ENCODE results near the gene CALML4.

The CALML4 gene

DNA sequence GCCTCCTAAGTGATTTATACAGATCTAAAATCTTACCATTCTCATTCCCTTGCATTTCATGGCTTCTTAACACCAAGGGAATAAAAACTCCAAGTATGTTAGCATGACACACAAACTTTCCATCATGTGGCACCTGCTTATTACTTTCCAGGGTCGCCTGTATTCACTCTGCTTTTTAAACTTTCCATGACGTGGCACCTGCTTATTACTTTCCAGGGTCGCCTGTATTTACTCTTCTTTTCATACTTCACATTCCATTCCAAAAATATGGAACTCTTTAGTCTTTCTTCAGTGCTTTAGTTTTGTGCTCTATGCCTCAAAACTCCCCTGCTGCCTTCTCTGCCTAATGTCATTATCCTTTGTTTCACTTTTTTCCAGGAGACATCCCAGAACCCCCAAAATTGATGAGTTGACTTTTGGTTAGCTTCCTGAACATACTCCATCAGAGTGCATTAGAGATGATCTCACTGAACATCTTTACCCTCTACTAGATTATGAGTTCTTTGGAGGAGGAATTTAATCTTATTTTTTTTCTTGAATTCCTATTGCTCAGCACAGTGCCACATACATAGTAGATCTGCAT is 47.0 kb downstream of the CALML4 start:
- ATAC-seq (no peak), DNase-seq (no peak)
- Mint-ChIP-seq H3K4me3 (no peak overlapping the region), H3K27ac (no peak overlapping the region), H3K9me3 (no peaks in the 10 kb centered on the region), H3K4me1 (no peaks in the 10 kb centered on the region), H3K27me3 (no peaks in the 10 kb centered on the region)

DNA sequence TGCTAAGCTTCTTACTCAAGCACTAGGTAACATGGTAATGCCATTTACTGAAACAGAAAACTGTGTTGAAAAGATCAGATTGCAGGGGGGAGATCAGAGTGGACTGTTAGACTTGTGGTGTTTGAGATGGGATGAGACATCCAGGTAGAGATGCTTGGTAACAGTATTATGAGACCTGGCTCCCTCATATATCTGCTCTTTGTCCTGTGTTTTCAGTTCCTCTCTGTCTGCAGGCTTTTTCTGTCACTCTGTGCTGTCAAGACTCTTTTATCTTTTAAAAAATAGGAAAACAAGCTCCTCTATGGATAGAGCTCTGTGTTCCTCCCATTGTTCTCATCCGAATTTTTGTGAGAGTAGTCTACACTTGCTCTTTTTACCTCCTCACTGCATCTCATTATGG is 48.1 kb downstream of the CALML4 start:
- DNase-seq (no peak), ATAC-seq (no peak)
- H3K4me1 Mint-ChIP-seq: no peaks in the 10 kb centered on the region
- no peak overlapping the region for H3K4me3 Mint-ChIP-seq
- H3K9me3 Mint-ChIP-seq: no peaks in the 10 kb centered on the region
- H3K27ac Mint-ChIP-seq: no peak overlapping the region
- no peaks in the 10 kb centered on the region for H3K27me3 Mint-ChIP-seq

GRCh38 chr15:68154923-68155559 is 50.1 kb downstream of the CALML4 start:
- no peak for DNase-seq
- no peak for ATAC-seq
- H3K27ac Mint-ChIP-seq: no peak overlapping the region
- no peaks in the 10 kb centered on the region for H3K9me3 Mint-ChIP-seq
- no peak overlapping the region for H3K4me3 Mint-ChIP-seq
- H3K4me1 Mint-ChIP-seq: no peaks in the 10 kb centered on the region
- H3K27me3 Mint-ChIP-seq: no peaks in the 10 kb centered on the region

DNA sequence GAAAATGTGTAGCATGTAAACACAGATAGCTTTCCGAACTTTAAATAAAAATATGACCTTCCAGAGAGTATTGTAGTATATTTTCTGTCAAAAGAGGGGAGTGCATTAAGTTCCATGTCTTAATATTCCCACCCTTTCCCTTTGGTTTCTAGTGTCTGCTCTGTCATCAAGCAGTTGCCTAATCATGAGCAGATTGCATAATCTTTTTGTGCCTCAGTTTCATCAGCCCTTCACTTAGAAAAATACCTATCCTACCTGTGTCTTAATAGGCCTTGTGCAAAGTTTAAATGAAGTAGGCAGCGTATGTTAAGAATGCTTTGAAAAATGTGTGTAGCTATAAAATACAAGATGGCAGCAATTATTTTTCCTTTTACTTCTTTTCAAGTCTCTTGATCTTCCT is 52.8 kb downstream of the CALML4 start:
- peaks cover 14% of the 10 kb centered on the region for H3K4me1 Mint-ChIP-seq
- H3K27me3 Mint-ChIP-seq: no peaks in the 10 kb centered on the region
- H3K4me3 Mint-ChIP-seq: no peak overlapping the region
- H3K9me3 Mint-ChIP-seq: no peaks in the 10 kb centered on the region
- no peak overlapping the region for H3K27ac Mint-ChIP-seq
- ATAC-seq (no peak), DNase-seq (no peak)

DNA sequence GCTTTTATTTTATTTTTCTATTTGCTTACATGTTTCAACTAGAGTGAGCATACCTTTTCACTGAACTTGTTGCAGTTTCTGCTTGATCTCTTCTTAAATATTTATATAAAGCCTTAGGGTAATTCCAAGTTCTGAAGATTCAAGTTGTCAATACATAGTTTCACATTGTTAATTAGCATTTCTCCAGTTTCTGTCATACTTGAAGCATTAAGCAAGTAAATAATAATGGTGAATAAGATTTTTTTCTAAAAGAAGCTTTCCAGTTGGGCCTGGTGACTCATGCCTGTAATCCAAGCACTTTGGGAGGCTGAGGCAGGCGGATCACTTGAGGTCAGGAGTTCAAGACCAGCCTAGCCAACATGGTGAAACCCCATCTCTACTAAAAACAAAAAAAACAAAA is 53.9 kb downstream of the CALML4 start:
- H3K4me3 Mint-ChIP-seq: no peak overlapping the region
- no peaks in the 10 kb centered on the region for H3K9me3 Mint-ChIP-seq
- no peak overlapping the region for H3K27ac Mint-ChIP-seq
- H3K4me1 Mint-ChIP-seq: peaks cover 14% of the 10 kb centered on the region
- no peaks in the 10 kb centered on the region for H3K27me3 Mint-ChIP-seq
- DNase-seq (no peak), ATAC-seq (no peak)

- DNase-seq: no peak
- no peaks in the 10 kb centered on the region for H3K27me3 Mint-ChIP-seq
Measured at GRCh38 chr15:68150187-68150586, 54.9 kb downstream of the CALML4 start.

GRCh38 chr15:68149059-68149458 is 56.1 kb downstream of the CALML4 start:
- no peak for ATAC-seq
- Mint-ChIP-seq H3K4me3 (no peak overlapping the region), H3K4me1 (peaks cover 14% of the 10 kb centered on the region), H3K27me3 (no peaks in the 10 kb centered on the region), H3K9me3 (no peaks in the 10 kb centered on the region), H3K27ac (no peak overlapping the region)
- no peak for DNase-seq

More at GRCh38 chr15:68150187-68150586, 54.9 kb downstream of the CALML4 start:
- Mint-ChIP-seq H3K27ac (peak overlapping the region in 1 of 2 donors; percentile 26), H3K4me3 (no peak overlapping the region), H3K4me1 (peaks cover 14% of the 10 kb centered on the region), H3K9me3 (no peaks in the 10 kb centered on the region)
- no peak for ATAC-seq

- H3K27ac Mint-ChIP-seq: no peak overlapping the region
- no peak for ATAC-seq
Measured at GRCh38 chr15:68148039-68148438, 57.1 kb downstream of the CALML4 start.

DNA sequence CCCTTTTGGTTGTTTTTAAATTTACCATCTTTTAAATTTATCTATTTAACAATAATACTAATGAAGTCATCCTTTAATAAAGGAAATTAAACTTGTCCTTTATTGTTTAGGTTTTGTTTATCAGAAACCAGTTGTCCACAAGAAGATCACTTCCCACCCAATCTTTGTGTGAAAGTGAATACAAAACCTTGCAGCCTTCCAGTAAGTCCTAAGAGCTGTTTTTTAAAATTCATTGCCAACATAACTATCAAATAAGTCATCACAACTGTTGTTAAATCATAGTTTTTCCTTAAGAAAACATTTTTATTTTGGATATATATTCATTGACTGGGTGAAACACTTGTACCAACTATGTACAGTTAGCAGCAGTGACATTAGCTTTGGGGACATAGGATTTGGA is 59.4 kb downstream of the CALML4 start:
- ATAC-seq (no peak), DNase-seq (no peak)
- Mint-ChIP-seq H3K27ac (no peak overlapping the region), H3K9me3 (no peaks in the 10 kb centered on the region), H3K27me3 (no peaks in the 10 kb centered on the region), H3K4me1 (peaks cover 14% of the 10 kb centered on the region), H3K4me3 (no peak overlapping the region)

More at GRCh38 chr15:68148039-68148438, 57.1 kb downstream of the CALML4 start:
- no peak overlapping the region for H3K4me3 Mint-ChIP-seq
- no peaks in the 10 kb centered on the region for H3K27me3 Mint-ChIP-seq
- no peak for DNase-seq
- no peaks in the 10 kb centered on the region for H3K9me3 Mint-ChIP-seq
- H3K4me1 Mint-ChIP-seq: peaks cover 14% of the 10 kb centered on the region

GRCh38 chr15:68143785-68144184 is 61.3 kb downstream of the CALML4 start:
- no peak overlapping the region for H3K27ac Mint-ChIP-seq
- H3K4me1 Mint-ChIP-seq: peaks cover 10% of the 10 kb centered on the region
- ATAC-seq (no peak), DNase-seq (no peak)
- no peak overlapping the region for H3K4me3 Mint-ChIP-seq
- H3K9me3 Mint-ChIP-seq: no peaks in the 10 kb centered on the region
- no peaks in the 10 kb centered on the region for H3K27me3 Mint-ChIP-seq

DNA sequence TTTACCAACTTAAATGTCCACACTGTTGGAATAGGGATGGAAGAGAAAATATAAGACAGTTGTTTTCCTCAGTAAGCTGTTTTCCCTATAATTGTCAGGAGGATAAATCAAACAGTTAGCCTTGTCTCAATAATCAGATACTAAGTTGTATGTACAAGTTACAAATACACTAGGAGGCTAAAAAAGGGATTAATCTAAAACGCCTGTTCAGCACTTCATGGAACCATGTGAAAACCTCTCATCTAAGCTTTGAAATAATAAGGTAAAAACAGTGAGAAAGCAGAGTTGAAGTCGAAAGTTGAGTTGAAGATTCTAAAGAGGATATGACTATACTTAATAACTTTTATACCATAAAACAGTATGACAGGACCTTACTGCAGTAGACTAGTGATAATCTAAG is 62.0 kb downstream of the CALML4 start:
- Mint-ChIP-seq H3K4me3 (no peak overlapping the region), H3K27ac (no peak overlapping the region)
- no peak for ATAC-seq

More for the DNA sequence above, 62.0 kb downstream of the CALML4 start:
- DNase-seq: no peak
- Mint-ChIP-seq H3K4me1 (peaks cover 5% of the 10 kb centered on the region), H3K9me3 (no peaks in the 10 kb centered on the region), H3K27me3 (no peaks in the 10 kb centered on the region)
